ENCODE measurements around the gene TEX35. TPM values are rescaled to one million over a fixed set of nuclear protein-coding genes. Genes with fewer than 3 reads are reported as not detected.

TEX35 gene
- total RNA-seq, 1 experiment from 2014 or later = not detected

GRCh38 chr1:178528228-178528952 is 15.5 kb downstream of the TEX35 start:
- peaks cover 11 to 35% of the 10 kb centered on the region in 2 experiments for H3K4me1 ChIP-seq (ENCODE audit: control insufficient read depth in 1 of 2, insufficient read depth in 2 of 2, low read length in 2 of 2)
- H3K9me2 ChIP-seq (ENCODE audit: insufficient read depth) = no peaks in the 10 kb centered on the region
- H3K9me3 ChIP-seq (ENCODE audit: control insufficient read depth in 1 of 2, insufficient read depth in 1 of 2, low read depth in 1 of 2, low read length in 2 of 2) = no peaks in the 10 kb centered on the region
- no peaks in the 10 kb centered on the region for H3K79me2 ChIP-seq (ENCODE audit: insufficient read depth, low read length)
- ATAC-seq (no peak), DNase-seq (ENCODE audit: low read depth, low spot score) (no peak)
- H3K4me3 ChIP-seq (replicated peaks in 1 of 2; ENCODE audit: low read depth in 1 of 2, low read length in 2 of 2) = no peak overlapping the region
- ChIA-PET RAD21 (ENCODE audit: low non-redundant PET in 1 of 2, low total read pairs in 2 of 2, uncharacterized antibody in 2 of 2, unreplicated experiment in 2 of 2) (no interaction called here), POLR2A (no interaction called here), CTCF (interaction anchor here (1.2 to 4.9 kb wide), 4 partner anchors 27 to 474 kb away, joined by 6 to 27 read pairs (median 11); no protein-coding TSS in a partner anchor)
- H3K36me3 ChIP-seq (ENCODE audit: control insufficient read depth in 1 of 2, insufficient read depth in 2 of 2, low read length in 2 of 2) = no peaks in the 10 kb centered on the region
- H3K4me2 ChIP-seq (ENCODE audit: low read length) = no peak overlapping the region
- no peak overlapping the region for H3K9ac ChIP-seq (ENCODE audit: low read length)
- TF ChIP-seq, protein P1, sequence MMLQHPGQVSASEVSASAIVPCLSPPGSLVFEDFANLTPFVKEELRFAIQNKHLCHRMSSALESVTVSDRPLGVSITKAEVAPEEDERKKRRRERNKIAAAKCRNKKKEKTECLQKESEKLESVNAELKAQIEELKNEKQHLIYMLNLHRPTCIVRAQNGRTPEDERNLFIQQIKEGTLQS (IDR thresholded peaks at IDR 0.05) = no peak
- H3K27me3 ChIP-seq (ENCODE audit: insufficient read depth, low read length) = no peaks in the 10 kb centered on the region
- H3K27ac ChIP-seq (ENCODE audit: low read depth, low read length) = no peak overlapping the region
- H4K20me1 ChIP-seq (ENCODE audit: insufficient read depth) = no peaks in the 10 kb centered on the region
- intact Hi-C loops (cut with micrococcal nuclease) = no loop called here
- H2AFZ ChIP-seq (ENCODE audit: low read depth, low read length, poor library complexity, severe bottlenecking) = no peak overlapping the region
- BruUV-seq (replicated peaks) = no TSS peak

DNA sequence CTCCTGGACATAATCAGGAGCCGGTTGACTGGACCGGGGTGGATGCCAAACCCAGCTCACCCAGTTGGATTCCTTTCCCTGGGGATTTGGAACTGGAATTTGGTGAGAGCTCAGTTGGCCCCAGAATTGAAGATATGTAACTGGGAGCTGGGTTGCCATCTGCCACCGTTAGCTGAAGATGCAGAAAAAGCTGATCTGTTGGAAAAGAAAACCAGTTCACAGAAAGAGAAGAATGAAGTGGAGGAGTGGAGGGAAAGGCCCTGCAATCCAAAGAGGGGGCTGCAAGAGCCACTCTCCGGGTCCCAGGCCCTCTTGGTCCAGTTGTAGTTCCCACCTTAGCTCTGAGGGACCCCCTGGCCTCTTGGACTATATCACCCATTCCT is 16.0 kb downstream of the TEX35 start:
- Histone ChIP-seq H2AFZ (ENCODE audit: low read depth, low read length, poor library complexity, severe bottlenecking) (no peak overlapping the region), H3K36me3 (ENCODE audit: control insufficient read depth in 1 of 2, insufficient read depth in 2 of 2, low read length in 2 of 2) (no peaks in the 10 kb centered on the region), H3K4me2 (ENCODE audit: low read length) (no peak overlapping the region), H3K27ac (ENCODE audit: low read depth, low read length) (no peak overlapping the region), H3K9me3 (ENCODE audit: control insufficient read depth in 1 of 2, insufficient read depth in 1 of 2, low read depth in 1 of 2, low read length in 2 of 2) (no peaks in the 10 kb centered on the region), H4K20me1 (ENCODE audit: insufficient read depth) (no peaks in the 10 kb centered on the region), H3K9me2 (ENCODE audit: insufficient read depth) (no peaks in the 10 kb centered on the region), H3K4me1 (ENCODE audit: control insufficient read depth in 1 of 2, insufficient read depth in 2 of 2, low read length in 2 of 2) (peaks cover 11 to 35% of the 10 kb centered on the region in 2 experiments), H3K27me3 (ENCODE audit: insufficient read depth, low read length) (no peaks in the 10 kb centered on the region), H3K9ac (ENCODE audit: low read length) (no peak overlapping the region), H3K79me2 (ENCODE audit: insufficient read depth, low read length) (no peaks in the 10 kb centered on the region), H3K4me3 (replicated peaks in 1 of 2; ENCODE audit: low read depth in 1 of 2, low read length in 2 of 2) (no peak overlapping the region)
- ATAC-seq (no peak), DNase-seq (ENCODE audit: low read depth, low spot score) (no peak)
- BruUV-seq (replicated peaks) = no TSS peak
- TF ChIP-seq POLR2AphosphoS5 (IDR thresholded peaks at IDR 0.05; ENCODE audit: low read depth, low read length) = no peak
- no peak for TF ChIP-seq ZFX (IDR thresholded peaks at IDR 0.05)
- TF ChIP-seq, protein P1 (IDR thresholded peaks at IDR 0.05) = no peak
- TF ChIP-seq, protein P2, sequence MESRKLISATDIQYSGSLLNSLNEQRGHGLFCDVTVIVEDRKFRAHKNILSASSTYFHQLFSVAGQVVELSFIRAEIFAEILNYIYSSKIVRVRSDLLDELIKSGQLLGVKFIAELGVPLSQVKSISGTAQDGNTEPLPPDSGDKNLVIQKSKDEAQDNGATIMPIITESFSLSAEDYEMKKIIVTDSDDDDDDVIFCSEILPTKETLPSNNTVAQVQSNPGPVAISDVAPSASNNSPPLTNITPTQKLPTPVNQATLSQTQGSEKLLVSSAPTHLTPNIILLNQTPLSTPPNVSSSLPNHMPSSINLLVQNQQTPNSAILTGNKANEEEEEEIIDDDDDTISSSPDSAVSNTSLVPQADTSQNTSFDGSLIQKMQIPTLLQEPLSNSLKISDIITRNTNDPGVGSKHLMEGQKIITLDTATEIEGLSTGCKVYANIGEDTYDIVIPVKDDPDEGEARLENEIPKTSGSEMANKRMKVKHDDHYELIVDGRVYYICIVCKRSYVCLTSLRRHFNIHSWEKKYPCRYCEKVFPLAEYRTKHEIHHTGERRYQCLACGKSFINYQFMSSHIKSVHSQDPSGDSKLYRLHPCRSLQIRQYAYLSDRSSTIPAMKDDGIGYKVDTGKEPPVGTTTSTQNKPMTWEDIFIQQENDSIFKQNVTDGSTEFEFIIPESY (IDR thresholded peaks at IDR 0.05; ENCODE audit: extremely low read depth, insufficient replicate concordance, low read length) = no peak
- TF ChIP-seq EZH2phosphoT487 (IDR thresholded peaks at IDR 0.05; ENCODE audit: borderline replicate concordance) = no peak
- TF ChIP-seq EZH2 (IDR thresholded peaks at IDR 0.05) = no peak
- TF ChIP-seq ZNF274 (IDR thresholded peaks at IDR 0.05; ENCODE audit: low read depth, low read length) = no peak
- no peak for TF ChIP-seq EGR1 (IDR thresholded peaks at IDR 0.05; ENCODE audit: low read depth)
- TF ChIP-seq YY1 (IDR thresholded peaks at IDR 0.05; ENCODE audit: extremely low read depth, insufficient replicate concordance, low read depth, low read length) = no peak
- ChIA-PET CTCF (interaction anchor here (1.2 to 4.9 kb wide), 4 partner anchors 28 to 474 kb away, joined by 6 to 27 read pairs (median 11); no protein-coding TSS in a partner anchor), RAD21 (ENCODE audit: low non-redundant PET in 1 of 2, low total read pairs in 2 of 2, uncharacterized antibody in 2 of 2, unreplicated experiment in 2 of 2) (no interaction called here), POLR2A (no interaction called here)
- intact Hi-C loops (cut with micrococcal nuclease) = no loop called here
